Lower lobe of right lung (tissue), 2 donors: ENCODE results near the gene MED9. TPM values are rescaled to one million over a fixed set of nuclear protein-coding genes. Genes with fewer than 3 reads are reported as not detected.

Experiments
- ATAC-seq, 2 donors: fragments of 200-7000 bp; cut with Tn5 transposase; one replicate each; pipeline ENCODE4 v1.9.1; 2020 to 2022; ENCODE audit warnings: mild to moderate bottlenecking in 2 of 2, moderate library complexity in 2 of 2
- DNase-seq: peaks from one replicate; pipeline ENCODE4 v3.0.0-alpha.2; 2020
- H3K27ac ChIP-seq: fragments of 200-600 bp; one replicate; pipeline ENCODE4 v1.8.0; 2022
- H3K27me3 ChIP-seq: fragments of 200-600 bp; one replicate; pipeline ENCODE4 v1.8.0; 2022; ENCODE audit warnings: low read depth
- H3K36me3 ChIP-seq: fragments of 200-600 bp; one replicate; pipeline ENCODE4 v1.8.0; 2022; ENCODE audit warnings: mild to moderate bottlenecking
- H3K4me1 ChIP-seq: fragments of 200-600 bp; one replicate; pipeline ENCODE4 v1.8.0; 2022
- H3K4me3 ChIP-seq: fragments of 200-600 bp; one replicate; pipeline ENCODE4 v1.8.0; 2022; ENCODE audit warnings: mild to moderate bottlenecking
- H3K9me3 ChIP-seq: fragments of 200-600 bp; one replicate; pipeline ENCODE4 v1.8.0; 2022
- intact Hi-C: fragments of 100-400 bp; cut with DNase I; formaldehyde crosslinking; loops from one replicate; pipeline ENCODE4 v1.11.0; 2022
- total RNA-seq: library from RNA; stranded (reverse); fragmentation: NEBNext Ultra II Directional; extraction: Animal tissue kit (Norgen Biotek cat#: 25700); gene quantifications from one replicate; pipeline ENCODE4 v1.2.1, GENCODE V29; 2021
- TF ChIP-seq, protein P1 (sequence below): fragments of 200-600 bp; IDR thresholded peaks from one replicate; pipeline ENCODE4 v1.8.0; 2022; ENCODE audit warnings: antibody characterized with exemption, mild to moderate bottlenecking
- donor health status: DM: no; HTN: yes; CAD: no; lungs with severe emphysema.

Gene MED9
- total RNA-seq, 1 donor from 2014 or later, result 14.5 TPM

DNA sequence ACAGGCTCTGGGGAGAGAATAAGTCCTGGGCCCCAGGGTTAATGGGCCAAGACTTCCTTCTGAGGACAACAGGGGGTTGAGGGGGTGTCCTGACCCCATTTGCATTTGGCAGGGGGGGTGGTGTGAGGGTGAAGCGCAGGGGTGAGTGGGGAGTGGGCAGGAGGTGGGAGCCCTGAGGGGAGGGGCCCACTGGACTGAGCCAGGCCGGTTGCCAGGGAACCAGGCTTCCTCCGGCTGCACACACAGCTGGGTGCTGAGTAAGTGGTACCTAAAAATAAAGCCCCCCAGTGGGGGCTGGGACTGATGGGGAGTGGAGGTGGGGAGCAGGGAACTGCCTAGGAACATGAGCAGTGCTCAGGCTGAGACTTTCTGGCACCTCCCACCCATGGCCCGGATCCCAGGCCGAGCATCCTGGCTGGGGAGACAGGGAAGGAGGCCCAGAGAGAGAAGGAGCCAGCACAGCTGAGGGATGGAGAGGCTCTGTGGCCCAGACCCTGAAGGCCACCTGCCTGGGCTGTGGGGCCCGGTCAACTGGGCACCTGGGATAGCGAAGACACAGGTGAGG lies 26.8 kb downstream of the MED9 start:
- no peaks in the 10 kb centered on the region for H3K4me1 ChIP-seq
- no peak overlapping the region for H3K4me3 ChIP-seq
- no peaks in the 10 kb centered on the region for H3K9me3 ChIP-seq
- intact Hi-C loops, result no loop called here
- DNase-seq, result peak; percentile 31
- no peak for ATAC-seq
- H3K36me3 ChIP-seq, result no peaks in the 10 kb centered on the region
- no peaks in the 10 kb centered on the region for H3K27me3 ChIP-seq
- TF ChIP-seq, protein P1, sequence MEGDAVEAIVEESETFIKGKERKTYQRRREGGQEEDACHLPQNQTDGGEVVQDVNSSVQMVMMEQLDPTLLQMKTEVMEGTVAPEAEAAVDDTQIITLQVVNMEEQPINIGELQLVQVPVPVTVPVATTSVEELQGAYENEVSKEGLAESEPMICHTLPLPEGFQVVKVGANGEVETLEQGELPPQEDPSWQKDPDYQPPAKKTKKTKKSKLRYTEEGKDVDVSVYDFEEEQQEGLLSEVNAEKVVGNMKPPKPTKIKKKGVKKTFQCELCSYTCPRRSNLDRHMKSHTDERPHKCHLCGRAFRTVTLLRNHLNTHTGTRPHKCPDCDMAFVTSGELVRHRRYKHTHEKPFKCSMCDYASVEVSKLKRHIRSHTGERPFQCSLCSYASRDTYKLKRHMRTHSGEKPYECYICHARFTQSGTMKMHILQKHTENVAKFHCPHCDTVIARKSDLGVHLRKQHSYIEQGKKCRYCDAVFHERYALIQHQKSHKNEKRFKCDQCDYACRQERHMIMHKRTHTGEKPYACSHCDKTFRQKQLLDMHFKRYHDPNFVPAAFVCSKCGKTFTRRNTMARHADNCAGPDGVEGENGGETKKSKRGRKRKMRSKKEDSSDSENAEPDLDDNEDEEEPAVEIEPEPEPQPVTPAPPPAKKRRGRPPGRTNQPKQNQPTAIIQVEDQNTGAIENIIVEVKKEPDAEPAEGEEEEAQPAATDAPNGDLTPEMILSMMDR, result no peak
- H3K27ac ChIP-seq, result no peak overlapping the region

DNA sequence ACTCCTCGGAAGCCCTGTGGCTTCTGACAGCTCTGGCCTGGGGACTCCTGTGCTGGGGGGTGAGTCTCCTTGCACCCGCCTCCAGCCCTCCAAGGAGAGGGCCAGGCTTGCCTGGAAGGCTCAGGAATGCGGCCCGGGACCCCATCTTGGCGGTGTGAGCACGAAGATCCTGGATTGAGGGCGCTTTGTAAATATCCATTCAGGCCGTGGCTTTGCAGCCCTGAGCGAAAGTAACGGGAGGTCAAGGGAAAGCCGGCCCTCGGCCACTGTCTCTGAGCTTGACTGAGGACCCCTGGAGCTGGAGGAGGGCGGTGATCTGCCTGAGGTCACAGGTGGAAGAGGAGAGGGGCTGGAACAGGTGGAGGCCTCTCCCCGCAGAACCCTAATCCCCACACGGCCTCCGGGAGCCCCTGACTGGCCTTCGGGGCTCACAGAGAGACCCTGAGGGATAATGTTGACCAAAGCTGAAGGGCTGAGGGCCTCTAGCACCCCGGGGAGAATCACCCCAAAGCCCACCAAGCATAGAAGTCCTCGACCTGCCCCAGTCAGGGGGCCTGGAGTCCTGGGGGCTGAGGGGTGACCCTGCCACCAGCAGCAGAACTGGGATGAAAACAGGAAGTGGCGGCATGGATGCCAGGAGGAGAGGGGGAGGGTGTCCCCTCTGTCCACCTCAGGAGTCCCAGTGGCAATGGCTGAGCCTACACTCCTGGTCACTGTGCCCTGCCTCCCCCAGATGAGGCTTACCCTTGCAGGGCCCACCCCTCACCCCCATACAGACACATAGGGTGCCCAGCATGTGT lies 27.7 kb downstream of the MED9 start:
- DNase-seq, result peak; percentile 30
- Histone ChIP-seq H3K27me3 (no peaks in the 10 kb centered on the region), H3K4me3 (no peak overlapping the region), H3K27ac (no peak overlapping the region), H3K36me3 (no peaks in the 10 kb centered on the region), H3K9me3 (no peaks in the 10 kb centered on the region), H3K4me1 (no peaks in the 10 kb centered on the region)
- intact Hi-C loops, result no loop called here
- TF ChIP-seq, protein P1, result no peak
- no peak for ATAC-seq

DNA sequence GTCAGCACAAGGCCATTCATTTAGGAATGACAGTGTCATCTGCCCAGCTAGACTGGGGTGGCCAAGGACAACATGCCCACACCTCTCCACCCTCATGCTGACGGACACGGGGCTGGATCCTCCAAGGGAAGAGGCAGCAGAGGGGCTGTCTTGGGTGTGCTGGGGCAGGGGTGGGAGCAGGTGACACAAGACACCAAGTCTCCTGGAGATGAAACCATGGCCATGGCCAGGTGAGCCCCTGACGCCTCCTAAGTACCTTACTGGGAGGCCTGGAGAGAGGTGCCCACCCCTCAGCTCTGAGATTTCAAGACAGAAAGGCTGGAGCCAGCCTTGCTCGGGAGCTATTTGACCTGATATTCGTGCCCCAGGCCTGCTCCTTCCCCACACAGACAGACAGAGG lies 28.4 kb downstream of the MED9 start:
- DNase-seq (no peak), ATAC-seq (no peak)
- Histone ChIP-seq H3K36me3 (no peaks in the 10 kb centered on the region), H3K4me3 (no peak overlapping the region), H3K27me3 (no peaks in the 10 kb centered on the region), H3K4me1 (no peaks in the 10 kb centered on the region), H3K9me3 (no peaks in the 10 kb centered on the region), H3K27ac (no peak overlapping the region)
- TF ChIP-seq, protein P1, result no peak
- intact Hi-C loops, result no loop called here

DNA sequence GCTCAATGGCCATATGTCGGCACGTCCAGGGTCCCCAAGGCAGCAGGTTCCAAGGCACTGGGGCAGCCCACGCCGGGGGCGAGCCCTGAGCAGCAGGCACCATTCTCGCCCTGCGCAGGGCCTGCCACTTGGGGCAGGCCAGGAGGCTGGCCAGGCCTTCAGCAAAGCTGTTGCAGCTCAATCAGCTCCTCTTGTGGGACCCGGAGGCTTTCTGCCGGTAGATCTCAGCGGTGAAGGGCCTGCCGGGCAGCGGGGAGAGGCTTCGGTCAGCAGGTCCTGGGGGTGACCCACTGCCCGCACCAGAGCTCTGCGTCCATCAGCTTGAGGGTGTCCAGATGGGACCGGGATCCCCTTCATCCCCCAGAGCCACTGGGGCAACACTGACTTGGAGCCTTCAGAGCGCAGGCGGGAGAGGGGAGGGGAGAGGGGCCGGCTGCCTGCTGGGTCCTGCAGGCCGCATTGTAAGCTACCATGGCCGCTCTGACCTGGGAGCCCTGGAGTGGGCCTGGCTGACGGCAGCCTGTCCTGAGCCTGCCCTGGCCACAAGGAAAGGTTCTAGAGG lies 28.9 kb downstream of the MED9 start:
- Histone ChIP-seq H3K36me3 (no peaks in the 10 kb centered on the region), H3K27ac (peak overlapping the region; percentile 78), H3K9me3 (no peaks in the 10 kb centered on the region), H3K27me3 (no peaks in the 10 kb centered on the region), H3K4me1 (no peaks in the 10 kb centered on the region), H3K4me3 (no peak overlapping the region)
- intact Hi-C loops, result no loop called here
- no peak for ATAC-seq
- TF ChIP-seq, protein P1, result no peak
- peak; percentile 41 for DNase-seq

DNA sequence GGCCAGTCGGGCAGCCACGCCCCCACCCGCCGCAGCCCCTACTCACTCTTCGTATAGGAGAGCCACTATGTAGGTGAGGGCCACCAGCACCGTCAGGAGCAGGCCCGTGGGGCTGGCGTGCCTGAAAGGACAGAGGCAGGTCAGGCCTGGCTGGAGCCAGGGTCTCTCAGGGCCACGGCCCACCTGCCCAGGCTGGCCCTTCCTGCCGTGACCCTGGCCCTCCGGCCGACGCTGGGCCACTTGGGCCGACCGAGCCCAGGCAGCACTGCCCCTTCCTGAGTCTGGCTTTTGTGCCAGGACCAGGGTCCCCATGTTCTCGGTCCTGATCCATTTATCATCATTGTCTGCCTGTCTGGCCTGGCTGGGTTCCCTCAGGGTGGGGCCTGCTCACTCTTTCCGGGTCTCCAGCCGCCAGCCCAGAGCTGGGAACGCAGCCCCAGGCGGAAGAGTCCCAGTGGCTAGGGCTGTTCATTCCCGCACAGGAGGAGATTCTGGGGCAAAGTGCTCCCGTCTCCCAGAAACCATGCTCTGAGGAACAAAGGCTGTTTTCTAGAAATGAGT lies 29.5 kb downstream of the MED9 start:
- no peak overlapping the region for H3K4me3 ChIP-seq
- TF ChIP-seq, protein P1, result no peak
- DNase-seq, result peak; percentile 47
- H3K36me3 ChIP-seq, result no peaks in the 10 kb centered on the region
- ATAC-seq, result peak in 1 of 2 donors; percentile 40
- peak overlapping the region; percentile 78 for H3K27ac ChIP-seq
- H3K4me1 ChIP-seq, result no peaks in the 10 kb centered on the region
- intact Hi-C loops, result no loop called here
- H3K9me3 ChIP-seq, result no peaks in the 10 kb centered on the region
- H3K27me3 ChIP-seq, result no peaks in the 10 kb centered on the region
